Natural killer cell (primary cell): ENCODE results near the gene UGDH. TPM values are rescaled to one million over a fixed set of nuclear protein-coding genes. Genes with fewer than 3 reads are reported as not detected.

Experiments used
- ATAC-seq, 3 donors: fragments of 150-1000 bp in 2 of 3; fragments of 200-7000 bp in 1 of 3; cut with Tn5 transposase; 1 replicate in 1 of 3; 2 replicates in 2 of 3; pipeline ENCODE4 v1.10.0; 2021; ENCODE audit warnings: mild to moderate bottlenecking in 2 of 3, moderate library complexity in 2 of 3
- DNase-seq, 2 donors: peaks; one replicate each; pipeline versions ENCODE4 v3.0.0 to v3.0.0-alpha.2; 2013 to 2021; ENCODE audit warnings: mixed read lengths in 1 of 2
- H3K27ac ChIP-seq: one replicate; pipeline ENCODE4 v1.5.1; 2013; ENCODE audit warnings: mild to moderate bottlenecking, low read length
- H3K27me3 ChIP-seq: one replicate; pipeline ENCODE4 v1.6.1; 2013; ENCODE audit warnings: low read length; ENCODE audit not compliant: control insufficient read depth, insufficient read depth
- H3K36me3 ChIP-seq: one replicate; pipeline ENCODE4 v1.6.1; 2013; ENCODE audit warnings: low read length; ENCODE audit not compliant: control insufficient read depth, insufficient read depth
- H3K4me1 ChIP-seq: one replicate; pipeline ENCODE4 v1.6.1; 2013; ENCODE audit warnings: low read length; ENCODE audit not compliant: control insufficient read depth, insufficient read depth
- H3K4me3 ChIP-seq: one replicate; pipeline ENCODE4 v1.5.1; 2013; ENCODE audit warnings: low read length
- H3K9me3 ChIP-seq: one replicate; pipeline ENCODE4 v1.6.1; 2013; ENCODE audit warnings: low read length; ENCODE audit not compliant: control insufficient read depth, insufficient read depth
- H3K27ac Mint-ChIP-seq, 2 donors: one replicate each; pipeline ENCODE4 v1.8.0; 2022; ENCODE audit warnings: mild to moderate bottlenecking in 2 of 2, mixed read lengths in 2 of 2, moderate library complexity in 1 of 2
- H3K27me3 Mint-ChIP-seq, 2 donors: one replicate each; pipeline ENCODE4 v1.8.0; 2022; ENCODE audit warnings: low read depth in 2 of 2, mixed read lengths in 2 of 2
- H3K36me3 Mint-ChIP-seq: one replicate; pipeline ENCODE4 v1.8.0; 2022; ENCODE audit warnings: mixed read lengths
- H3K4me1 Mint-ChIP-seq, 2 donors: one replicate each; pipeline ENCODE4 v1.8.0; 2022; ENCODE audit warnings: mixed read lengths in 2 of 2
- H3K4me3 Mint-ChIP-seq: one replicate; pipeline ENCODE4 v1.8.0; 2022; ENCODE audit warnings: mild to moderate bottlenecking, moderate library complexity, mixed read lengths
- H3K9me3 Mint-ChIP-seq, 2 donors: one replicate each; pipeline ENCODE4 v1.8.0; 2022; ENCODE audit warnings: mixed read lengths in 2 of 2
- CTCF ChIP-seq: fragments of 200-600 bp; IDR thresholded peaks from one replicate; pipeline ENCODE4 v1.8.0; 2022; ENCODE audit warnings: antibody characterized with exemption
- WGBS: methylation state at CpG from one replicate; pipeline ENCODE4 v1.1.7; 2013; ENCODE audit warnings: missing lambda C conversion rate; ENCODE audit not compliant: insufficient coverage; 5-methylcytosine and 5-hydroxymethylcytosine counted together
- intact Hi-C: fragments of 100-400 bp; cut with micrococcal nuclease; formaldehyde crosslinking; loops from one replicate; pipeline ENCODE4 v1.14.2; 2022
- total RNA-seq, 4 donors: library from RNA; stranded (reverse); fragments of 120-200 nt in 1 of 4; gene quantifications; one replicate each; pipeline versions ENCODE4 v1.2.3 to v1.2.4, GENCODE V29; 2013 to 2022

Gene UGDH
- total RNA-seq, 3 donors from 2014 or later (not counting 1 experiment from before 2014, with no cell fraction given), result 12.2 to 14.8 (median 13.6) TPM

- no peaks in the 10 kb centered on the region for H3K27me3 ChIP-seq
- Mint-ChIP-seq H3K9me3 (no peaks in the 10 kb centered on the region), H3K4me3 (no peak overlapping the region), H3K27ac (no peak overlapping the region), H3K27me3 (no peaks in the 10 kb centered on the region), H3K36me3 (no peaks in the 10 kb centered on the region), H3K4me1 (no peaks in the 10 kb centered on the region)
- intact Hi-C loops, result no loop called here
- H3K4me3 ChIP-seq, result no peak overlapping the region
- 98% methylated on average over 27 of the region's 27 CpGs for WGBS
- no peak overlapping the region for H3K27ac ChIP-seq
- no peak for TF ChIP-seq CTCF
- H3K9me3 ChIP-seq, result no peaks in the 10 kb centered on the region
- ATAC-seq (no peak), DNase-seq (no peak)
- H3K4me1 ChIP-seq, result no peaks in the 10 kb centered on the region
- peaks cover 9% of the 10 kb centered on the region for H3K36me3 ChIP-seq
Observed at GRCh38 chr4:39480251-39480650, 47.0 kb downstream of the UGDH start.

GRCh38 chr4:39476187-39476895 is 50.9 kb downstream of the UGDH start:
- WGBS, result 100% methylated on average over 5 of the region's 5 CpGs
- Mint-ChIP-seq H3K4me3 (no peak overlapping the region), H3K36me3 (no peaks in the 10 kb centered on the region), H3K9me3 (no peaks in the 10 kb centered on the region), H3K4me1 (no peaks in the 10 kb centered on the region), H3K27me3 (no peaks in the 10 kb centered on the region), H3K27ac (peak overlapping the region in 1 of 2 donors; percentile 11)
- H3K4me1 ChIP-seq, result no peaks in the 10 kb centered on the region
- H3K4me3 ChIP-seq, result no peak overlapping the region
- no peaks in the 10 kb centered on the region for H3K27me3 ChIP-seq
- DNase-seq, result no peak
- no peak for ATAC-seq
- no peaks in the 10 kb centered on the region for H3K9me3 ChIP-seq
- H3K27ac ChIP-seq, result no peak overlapping the region
- intact Hi-C loops, result no loop called here
- H3K36me3 ChIP-seq, result peaks cover 17% of the 10 kb centered on the region
- TF ChIP-seq CTCF, result no peak

GRCh38 chr4:39472396-39472795 is 54.8 kb downstream of the UGDH start:
- H3K4me3 Mint-ChIP-seq, result no peak overlapping the region
- no peaks in the 10 kb centered on the region for H3K36me3 Mint-ChIP-seq
- 100% methylated on average over 1 of the region's 3 CpGs for WGBS
- intact Hi-C loops, result no loop called here
- TF ChIP-seq CTCF, result no peak
- H3K27me3 Mint-ChIP-seq, result no peaks in the 10 kb centered on the region
- no peak for DNase-seq
- H3K9me3 Mint-ChIP-seq, result no peaks in the 10 kb centered on the region
- Histone ChIP-seq H3K36me3 (peaks cover 22% of the 10 kb centered on the region), H3K4me1 (no peaks in the 10 kb centered on the region), H3K27ac (no peak overlapping the region), H3K4me3 (no peak overlapping the region), H3K9me3 (no peaks in the 10 kb centered on the region), H3K27me3 (no peaks in the 10 kb centered on the region)
- H3K27ac Mint-ChIP-seq, result no peak overlapping the region
- no peak for ATAC-seq
- no peaks in the 10 kb centered on the region for H3K4me1 Mint-ChIP-seq

GRCh38 chr4:39470402-39470801 is 56.8 kb downstream of the UGDH start:
- Histone ChIP-seq H3K9me3 (no peaks in the 10 kb centered on the region), H3K4me1 (no peaks in the 10 kb centered on the region), H3K4me3 (no peak overlapping the region), H3K27me3 (no peaks in the 10 kb centered on the region), H3K36me3 (peaks cover 21% of the 10 kb centered on the region), H3K27ac (no peak overlapping the region)
- no peaks in the 10 kb centered on the region for H3K4me1 Mint-ChIP-seq
- no peaks in the 10 kb centered on the region for H3K27me3 Mint-ChIP-seq
- intact Hi-C loops, result no loop called here
- TF ChIP-seq CTCF, result no peak
- WGBS, result 94% methylated on average over 1 of the region's 1 CpG
- no peak overlapping the region for H3K4me3 Mint-ChIP-seq
- no peak for ATAC-seq
- no peaks in the 10 kb centered on the region for H3K36me3 Mint-ChIP-seq
- H3K27ac Mint-ChIP-seq, result no peak overlapping the region
- no peaks in the 10 kb centered on the region for H3K9me3 Mint-ChIP-seq
- DNase-seq, result no peak
